Karpas-422 (cell line): ENCODE results near the gene KCNMB2. TPM values are rescaled to one million over a fixed set of nuclear protein-coding genes. Genes with fewer than 3 reads are reported as not detected.

Experiments used
- DNase-seq: peaks from one replicate; pipeline ENCODE4 v3.0.0-alpha.2; 2015
- H2AFZ ChIP-seq: fragments of 200-600 bp; sonication (generic); 2 replicates; pipeline ENCODE4 v1.6.1; 2014; ENCODE audit warnings: antibody characterized with exemption, low read length, mixed read lengths
- H3K27ac ChIP-seq: fragments of 200-600 bp; sonication (generic); 2 replicates; pipeline ENCODE4 v1.5.1; 2014; ENCODE audit warnings: mild to moderate bottlenecking, low read length, moderate library complexity
- H3K27me3 ChIP-seq: fragments of 200-600 bp; sonication (generic); 2 replicates; pipeline ENCODE4 v1.6.1; 2014; ENCODE audit warnings: low read length, mixed read lengths
- H3K36me3 ChIP-seq: fragments of 200-600 bp; sonication (generic); 2 replicates; pipeline ENCODE4 v1.6.1; 2014; ENCODE audit warnings: low read length, mixed read lengths; ENCODE audit not compliant: insufficient read depth
- H3K4me1 ChIP-seq: fragments of 200-600 bp; sonication (generic); 2 replicates; pipeline ENCODE4 v1.6.1; 2014; ENCODE audit warnings: mild to moderate bottlenecking, low read length, mixed read lengths
- H3K4me2 ChIP-seq: fragments of 200-600 bp; sonication (generic); 2 replicates; pipeline ENCODE4 v1.6.1; 2014; ENCODE audit warnings: low read length, low read depth, mild to moderate bottlenecking; ENCODE audit not compliant: poor library complexity, severe bottlenecking
- H3K4me3 ChIP-seq: fragments of 200-600 bp; sonication (generic); 2 replicates; pipeline ENCODE4 v1.5.1; 2014; ENCODE audit warnings: mild to moderate bottlenecking, antibody characterized with exemption, low read length, mixed read lengths
- H3K79me2 ChIP-seq: fragments of 200-600 bp; sonication (generic); 2 replicates; pipeline ENCODE4 v1.6.1; 2014; ENCODE audit warnings: mild to moderate bottlenecking, low read length, mixed read lengths
- H3K9ac ChIP-seq: fragments of 200-600 bp; sonication (generic); 2 replicates; pipeline ENCODE4 v1.6.0; 2014; ENCODE audit warnings: low read length
- H3K9me2 ChIP-seq: fragments of 200-600 bp; sonication (generic), shearing (Covaris generic); replicated peaks from 2 replicates; pipeline ENCODE4 v1.6.0; 2014; ENCODE audit warnings: mild to moderate bottlenecking, low read length, moderate library complexity; ENCODE audit not compliant: insufficient read depth
- H3K9me3 ChIP-seq: fragments of 300-700, 200-600 bp; sonication (generic); 2 replicates; pipeline ENCODE4 v1.6.1; 2014; ENCODE audit warnings: low read length, mixed read lengths
- H4K20me1 ChIP-seq: fragments of 200-600 bp; sonication (generic); 2 replicates; pipeline ENCODE4 v1.6.1; 2014; ENCODE audit warnings: mild to moderate bottlenecking, antibody characterized with exemption, low read length, low read depth; ENCODE audit not compliant: insufficient read depth
- total RNA-seq: library from RNA; depleted of rRNA; stranded (reverse); fragments of >200 nt; shearing (Covaris generic); gene quantifications from 2 replicates; pipeline ENCODE4 v1.2.3, GENCODE V29; 2014; ENCODE audit warnings: low replicate concordance

The KCNMB2 gene
- total RNA-seq, 1 experiment from 2014 or later: not detected

DNA sequence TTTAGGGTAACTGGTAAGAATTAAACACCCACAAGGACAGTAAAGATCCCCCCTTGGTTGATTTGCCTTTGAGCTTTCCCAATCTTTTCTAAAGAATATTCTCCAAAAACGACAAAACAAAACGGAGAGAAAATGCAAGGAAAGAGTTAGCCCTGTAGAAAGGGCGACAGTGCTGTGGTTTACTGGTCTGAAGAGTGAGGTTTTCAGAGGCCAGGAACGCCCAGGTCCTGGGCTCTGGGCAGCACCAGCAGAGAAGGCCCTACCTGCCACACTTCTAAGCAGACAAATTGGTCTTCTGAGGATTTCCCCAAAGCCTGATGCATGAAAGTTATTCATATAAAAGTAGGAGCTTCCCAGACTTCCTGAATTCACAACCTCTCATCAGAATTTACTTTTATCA, 119.3 kb downstream of the KCNMB2 start:
- Histone ChIP-seq H3K27me3 (no peaks in the 10 kb centered on the region), H3K9me3 (no peaks in the 10 kb centered on the region), H3K36me3 (no peaks in the 10 kb centered on the region), H3K4me3 (no peak overlapping the region), H4K20me1 (no peaks in the 10 kb centered on the region), H3K4me1 (no peaks in the 10 kb centered on the region), H3K27ac (no peak overlapping the region), H2AFZ (no peak overlapping the region), H3K9me2 (no peaks in the 10 kb centered on the region), H3K9ac (no peak overlapping the region), H3K4me2 (no peak overlapping the region), H3K79me2 (no peaks in the 10 kb centered on the region)
- no peak for DNase-seq

DNA sequence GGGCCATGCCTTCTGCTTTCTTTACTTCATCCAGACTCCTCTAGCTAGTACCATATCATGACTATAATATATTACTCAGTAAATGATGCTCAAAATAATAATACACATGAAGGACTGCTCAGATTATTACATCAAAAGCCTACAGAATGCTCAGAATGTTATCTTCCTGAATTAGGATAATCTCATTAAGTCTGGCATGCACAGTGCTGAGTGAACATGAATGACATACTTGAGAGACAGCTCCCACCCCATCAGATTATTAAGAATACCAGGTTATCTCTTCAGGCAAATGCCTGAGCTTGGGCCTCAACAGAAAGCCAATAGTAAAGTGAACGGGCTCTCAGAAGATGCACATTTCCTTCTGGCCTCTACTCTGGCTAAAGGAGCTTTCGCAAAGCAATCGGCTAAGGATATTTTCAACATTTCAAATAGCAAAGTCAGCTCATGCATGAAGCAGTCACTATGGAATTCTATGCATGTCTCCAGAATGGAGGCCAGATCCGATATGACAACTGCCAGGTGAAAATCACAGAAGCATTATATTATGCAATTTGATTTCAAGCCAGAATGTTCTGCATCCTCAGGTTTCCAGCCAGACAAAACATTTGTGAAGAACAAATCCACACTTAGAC, 122.6 kb downstream of the KCNMB2 start:
- Histone ChIP-seq H3K9me3 (no peaks in the 10 kb centered on the region), H3K36me3 (no peaks in the 10 kb centered on the region), H3K4me3 (no peak overlapping the region), H3K27ac (no peak overlapping the region), H2AFZ (no peak overlapping the region), H4K20me1 (no peaks in the 10 kb centered on the region), H3K79me2 (no peaks in the 10 kb centered on the region), H3K9ac (no peak overlapping the region), H3K4me2 (no peak overlapping the region), H3K9me2 (no peaks in the 10 kb centered on the region), H3K4me1 (no peaks in the 10 kb centered on the region), H3K27me3 (no peaks in the 10 kb centered on the region)
- DNase-seq: no peak

DNA sequence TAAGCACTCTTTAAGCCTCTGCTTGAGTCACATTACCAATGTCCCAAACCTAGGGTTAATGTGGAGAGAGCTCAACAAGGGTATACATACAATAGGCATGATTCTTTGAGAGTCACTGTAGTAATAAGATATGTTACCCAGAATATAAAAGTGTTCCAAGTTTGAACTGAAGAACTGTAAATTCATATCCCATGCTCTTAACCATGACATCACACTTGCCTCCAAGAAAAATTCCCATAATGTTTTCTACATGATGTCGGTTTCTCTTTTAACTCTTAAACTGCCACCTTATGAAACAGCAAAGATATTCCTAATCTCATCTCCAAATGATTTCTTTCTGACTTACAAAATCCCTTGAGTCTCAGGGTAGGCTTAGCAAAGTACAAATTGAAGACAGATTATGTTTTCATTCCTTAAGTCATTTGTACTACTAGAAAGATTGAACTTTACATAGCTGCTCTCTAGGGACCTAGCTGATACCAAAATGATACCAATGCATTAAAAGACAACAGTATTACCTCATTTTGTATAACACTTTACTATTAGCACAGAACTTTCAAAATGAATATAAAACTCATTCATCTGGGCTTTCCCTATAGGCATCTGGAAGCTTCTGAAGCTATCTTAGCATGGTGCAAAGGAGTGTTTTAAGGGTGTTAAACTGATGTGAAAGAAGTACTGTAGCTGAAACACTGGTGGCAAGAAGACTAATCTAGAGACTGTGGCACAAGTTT, 127.1 kb downstream of the KCNMB2 start:
- no peaks in the 10 kb centered on the region for H3K27me3 ChIP-seq
- H3K9me2 ChIP-seq: no peaks in the 10 kb centered on the region
- H2AFZ ChIP-seq: no peak overlapping the region
- no peak overlapping the region for H3K4me3 ChIP-seq
- no peaks in the 10 kb centered on the region for H4K20me1 ChIP-seq
- H3K9ac ChIP-seq: no peak overlapping the region
- no peaks in the 10 kb centered on the region for H3K9me3 ChIP-seq
- H3K79me2 ChIP-seq: no peaks in the 10 kb centered on the region
- H3K4me1 ChIP-seq: no peaks in the 10 kb centered on the region
- no peak overlapping the region for H3K27ac ChIP-seq
- no peak overlapping the region for H3K4me2 ChIP-seq
- no peaks in the 10 kb centered on the region for H3K36me3 ChIP-seq
- no peak for DNase-seq

DNA sequence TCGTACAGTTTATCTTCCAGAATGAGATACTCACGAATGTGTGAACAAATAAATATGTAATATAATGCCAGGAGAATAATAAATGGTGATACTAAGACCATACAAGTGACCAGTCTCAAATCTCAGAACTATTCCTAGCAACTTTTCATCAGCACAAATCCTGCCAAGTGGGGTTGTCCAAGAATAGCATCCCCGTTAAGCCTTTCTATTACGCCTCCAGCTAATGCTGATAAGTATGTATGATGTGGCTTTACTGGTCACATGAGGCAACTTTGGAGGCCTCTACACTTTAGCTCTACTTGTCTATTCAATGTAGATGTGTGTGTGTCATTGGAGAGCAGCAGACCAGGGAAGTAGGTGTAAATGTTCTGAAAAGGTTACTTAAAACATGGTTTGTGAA, 129.5 kb downstream of the KCNMB2 start:
- H3K4me3 ChIP-seq: no peak overlapping the region
- H3K36me3 ChIP-seq: no peaks in the 10 kb centered on the region
- no peak for DNase-seq

DNA sequence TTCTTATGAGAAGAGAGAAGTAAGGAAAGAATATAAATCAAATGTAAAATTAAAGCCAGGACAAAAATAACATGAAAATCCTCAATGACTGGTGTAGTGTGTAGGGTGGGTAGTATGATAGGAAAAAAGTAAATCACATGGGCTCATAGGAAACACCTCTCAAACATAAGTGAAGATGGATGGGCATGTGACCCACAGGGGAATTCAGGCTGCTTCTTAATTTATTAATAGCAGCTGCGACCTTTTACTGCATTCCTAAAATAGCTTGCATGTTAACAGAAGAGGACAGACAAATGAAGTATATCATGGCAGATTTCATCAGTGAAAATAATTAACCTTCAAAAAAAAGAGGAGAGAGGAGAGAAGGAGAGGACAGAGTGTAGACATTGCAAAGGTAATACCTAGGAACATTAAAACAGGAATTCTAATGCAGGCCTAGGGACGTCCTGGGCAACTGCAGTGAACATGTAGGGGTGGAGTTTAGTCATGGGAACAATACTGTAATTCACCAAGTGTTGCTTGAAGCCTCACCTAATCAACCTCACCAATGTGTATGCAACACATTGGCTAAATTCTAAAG, 132.9 kb downstream of the KCNMB2 start:
- Histone ChIP-seq H3K27me3 (no peaks in the 10 kb centered on the region), H3K4me1 (no peaks in the 10 kb centered on the region), H3K79me2 (no peaks in the 10 kb centered on the region), H3K9me3 (no peaks in the 10 kb centered on the region), H3K4me3 (no peak overlapping the region), H3K36me3 (no peaks in the 10 kb centered on the region), H3K4me2 (no peak overlapping the region), H4K20me1 (no peaks in the 10 kb centered on the region), H2AFZ (no peak overlapping the region), H3K9ac (no peak overlapping the region), H3K27ac (no peak overlapping the region), H3K9me2 (no peaks in the 10 kb centered on the region)
- no peak for DNase-seq

More for the DNA sequence above, 129.5 kb downstream of the KCNMB2 start:
- no peak overlapping the region for H3K4me2 ChIP-seq
- H3K27ac ChIP-seq: no peak overlapping the region
- no peaks in the 10 kb centered on the region for H3K4me1 ChIP-seq
- no peak overlapping the region for H3K9ac ChIP-seq
- H3K79me2 ChIP-seq: no peaks in the 10 kb centered on the region
- H2AFZ ChIP-seq: no peak overlapping the region
- no peaks in the 10 kb centered on the region for H3K27me3 ChIP-seq
- no peaks in the 10 kb centered on the region for H3K9me3 ChIP-seq
- no peaks in the 10 kb centered on the region for H4K20me1 ChIP-seq
- no peaks in the 10 kb centered on the region for H3K9me2 ChIP-seq

DNA sequence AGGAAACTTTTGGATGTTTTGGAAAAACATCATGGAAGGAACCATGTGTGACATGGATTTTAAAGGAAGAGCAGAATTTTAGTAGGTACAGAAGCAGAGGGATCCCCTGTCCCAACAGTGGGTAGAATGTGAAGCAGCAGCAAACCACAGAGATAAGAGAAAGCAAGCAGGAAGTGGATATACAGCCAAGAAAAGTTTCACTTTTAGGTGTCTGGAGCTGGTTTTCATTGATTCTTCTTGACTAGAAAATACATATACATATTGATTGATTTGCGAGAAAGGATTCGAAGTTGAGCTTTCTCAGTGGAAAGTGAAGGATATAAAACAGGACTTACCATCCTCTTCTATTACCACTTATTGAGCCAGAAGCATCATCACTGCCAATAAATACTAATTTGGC, 133.5 kb downstream of the KCNMB2 start:
- no peaks in the 10 kb centered on the region for H3K9me3 ChIP-seq
- no peak for DNase-seq
- no peak overlapping the region for H3K9ac ChIP-seq
- H3K4me2 ChIP-seq: no peak overlapping the region
- H3K27me3 ChIP-seq: no peaks in the 10 kb centered on the region
- H4K20me1 ChIP-seq: no peaks in the 10 kb centered on the region
- H3K4me3 ChIP-seq: no peak overlapping the region
- no peak overlapping the region for H2AFZ ChIP-seq
- no peaks in the 10 kb centered on the region for H3K9me2 ChIP-seq
- H3K4me1 ChIP-seq: no peaks in the 10 kb centered on the region
- H3K36me3 ChIP-seq: no peaks in the 10 kb centered on the region
- H3K27ac ChIP-seq: no peak overlapping the region
- H3K79me2 ChIP-seq: no peaks in the 10 kb centered on the region

DNA sequence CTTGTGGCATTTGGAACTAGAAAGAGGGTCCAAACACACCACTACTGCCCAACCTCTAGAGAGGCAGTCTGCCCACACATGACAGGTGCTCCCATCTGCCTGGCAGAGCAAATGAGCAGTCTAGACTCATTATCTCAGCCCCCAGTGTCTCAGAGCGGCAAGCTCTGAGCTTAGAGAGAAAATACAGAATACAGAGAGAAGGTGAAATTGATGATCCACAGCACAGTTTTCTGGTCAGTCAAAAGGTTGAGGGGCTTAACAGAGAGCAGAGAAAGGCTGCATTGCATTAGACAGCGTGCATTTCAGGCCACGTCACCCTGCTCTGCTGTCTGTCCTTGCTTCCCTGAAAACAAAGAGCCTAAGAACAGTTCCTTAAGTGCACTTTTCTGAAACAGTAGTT, 135.1 kb downstream of the KCNMB2 start:
- H3K36me3 ChIP-seq: no peaks in the 10 kb centered on the region
- no peaks in the 10 kb centered on the region for H3K4me1 ChIP-seq
- H3K9me3 ChIP-seq: no peaks in the 10 kb centered on the region
- H3K4me2 ChIP-seq: no peak overlapping the region
- H3K27ac ChIP-seq: no peak overlapping the region
- no peaks in the 10 kb centered on the region for H4K20me1 ChIP-seq
- DNase-seq: no peak
- no peak overlapping the region for H3K9ac ChIP-seq
- H3K79me2 ChIP-seq: no peaks in the 10 kb centered on the region
- H3K4me3 ChIP-seq: no peak overlapping the region
- no peaks in the 10 kb centered on the region for H3K27me3 ChIP-seq
- H3K9me2 ChIP-seq: no peaks in the 10 kb centered on the region
- H2AFZ ChIP-seq: no peak overlapping the region

DNA sequence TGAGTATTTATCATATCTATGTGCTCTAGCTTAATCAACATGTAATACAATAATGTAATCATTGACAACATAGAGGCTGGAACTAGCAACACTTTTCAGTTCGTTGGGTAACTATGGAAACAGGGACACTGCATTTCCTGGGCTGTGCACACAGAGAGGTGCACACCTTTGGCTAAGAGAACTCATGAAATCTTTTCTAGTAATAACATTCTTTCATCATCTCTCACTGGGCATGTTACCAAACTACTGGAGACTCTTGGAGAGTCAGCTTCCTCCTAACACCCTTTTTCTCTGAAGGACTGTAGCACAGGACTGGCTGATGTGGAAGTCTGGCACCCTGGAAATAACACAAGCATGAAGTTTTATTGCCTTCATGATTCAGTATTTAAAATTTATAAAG, 135.6 kb downstream of the KCNMB2 start:
- DNase-seq: no peak
- Histone ChIP-seq H3K4me2 (no peak overlapping the region), H4K20me1 (no peaks in the 10 kb centered on the region), H3K27me3 (no peaks in the 10 kb centered on the region), H3K36me3 (no peaks in the 10 kb centered on the region), H3K9ac (no peak overlapping the region), H3K27ac (no peak overlapping the region), H3K79me2 (no peaks in the 10 kb centered on the region), H3K4me3 (no peak overlapping the region), H3K4me1 (no peaks in the 10 kb centered on the region), H2AFZ (no peak overlapping the region), H3K9me2 (no peaks in the 10 kb centered on the region), H3K9me3 (no peaks in the 10 kb centered on the region)
